NCI-H345 treated with DMSO at 0.1 percent for 48 hours (cell line): ENCODE data around the gene HES3.
A peak's percentile ranks its signal among the peaks of the same experiment; 100 is the strongest.

Experiments used
- DNase-seq: peaks from one replicate; lab custom pipeline; 2025; ENCODE audit not compliant: unreplicated experiment; lab: John Stamatoyannopoulos, UW

HES3 gene

GRCh38 chr1:6260961-6261614 is 17.1 kb downstream of the HES3 start, which contains the start of gene GPR153:
TSS of gene GPR153 (minus strand) at chr1:6261098. CDS start at chr1:6254905, 6,193 bp downstream.
- peak; percentile 19 for DNase-seq

- no peak for DNase-seq
These were observed 17.6 kb downstream of the HES3 start for GRCh38 chr1:6261615-6261995.

GRCh38 chr1:6262555-6263420 is 18.8 kb downstream of the HES3 start:
- no peak for DNase-seq

- DNase-seq = no peak
These were observed 19.7 kb downstream of the HES3 start for GRCh38 chr1:6263716-6264115.

GRCh38 chr1:6265151-6265550 is 21.2 kb downstream of the HES3 start:
- DNase-seq = no peak

- DNase-seq = no peak
These were observed 22.7 kb downstream of the HES3 start for GRCh38 chr1:6266641-6267040.

- DNase-seq = no peak
These were observed 23.8 kb downstream of the HES3 start for GRCh38 chr1:6267686-6268322.

- no peak for DNase-seq
These were observed 24.4 kb downstream of the HES3 start for GRCh38 chr1:6268415-6268814.

GRCh38 chr1:6269296-6269695 is 25.3 kb downstream of the HES3 start:
- no peak for DNase-seq

- DNase-seq = peak; percentile 52
These were observed 25.9 kb downstream of the HES3 start for GRCh38 chr1:6269720-6270400.

- DNase-seq = peak; percentile 22
These were observed 26.4 kb downstream of the HES3 start for GRCh38 chr1:6270401-6270800.

- no peak for DNase-seq
These were observed 27.0 kb downstream of the HES3 start for GRCh38 chr1:6271006-6271405.

- DNase-seq = no peak
These were observed 27.6 kb downstream of the HES3 start for GRCh38 chr1:6271554-6271953.

- no peak for DNase-seq
These were observed 28.5 kb downstream of the HES3 start for GRCh38 chr1:6272452-6272851.

GRCh38 chr1:6272868-6273267 is 28.9 kb downstream of the HES3 start:
- no peak for DNase-seq

- no peak for DNase-seq
These were observed 29.5 kb downstream of the HES3 start for GRCh38 chr1:6273380-6273891.

GRCh38 chr1:6274102-6274501 is 30.1 kb downstream of the HES3 start:
- no peak for DNase-seq

GRCh38 chr1:6274622-6275139 is 30.7 kb downstream of the HES3 start:
- DNase-seq = no peak

- no peak for DNase-seq
These were observed 32.1 kb downstream of the HES3 start for GRCh38 chr1:6275826-6276782.
